Fibroblast of gingiva (primary cell): ENCODE results near the gene OLFML2A.
"Not testable (repeated sequence)": the region's sequence is repeated elsewhere in the genome, so short reads cannot be mapped to it uniquely, and the experiment has no call there.

Source experiments
- DNase-seq: peaks from one replicate; pipeline ENCODE4 v3.0.0-alpha.2; 2011; ENCODE audit warnings: low read depth

OLFML2A gene

DNA sequence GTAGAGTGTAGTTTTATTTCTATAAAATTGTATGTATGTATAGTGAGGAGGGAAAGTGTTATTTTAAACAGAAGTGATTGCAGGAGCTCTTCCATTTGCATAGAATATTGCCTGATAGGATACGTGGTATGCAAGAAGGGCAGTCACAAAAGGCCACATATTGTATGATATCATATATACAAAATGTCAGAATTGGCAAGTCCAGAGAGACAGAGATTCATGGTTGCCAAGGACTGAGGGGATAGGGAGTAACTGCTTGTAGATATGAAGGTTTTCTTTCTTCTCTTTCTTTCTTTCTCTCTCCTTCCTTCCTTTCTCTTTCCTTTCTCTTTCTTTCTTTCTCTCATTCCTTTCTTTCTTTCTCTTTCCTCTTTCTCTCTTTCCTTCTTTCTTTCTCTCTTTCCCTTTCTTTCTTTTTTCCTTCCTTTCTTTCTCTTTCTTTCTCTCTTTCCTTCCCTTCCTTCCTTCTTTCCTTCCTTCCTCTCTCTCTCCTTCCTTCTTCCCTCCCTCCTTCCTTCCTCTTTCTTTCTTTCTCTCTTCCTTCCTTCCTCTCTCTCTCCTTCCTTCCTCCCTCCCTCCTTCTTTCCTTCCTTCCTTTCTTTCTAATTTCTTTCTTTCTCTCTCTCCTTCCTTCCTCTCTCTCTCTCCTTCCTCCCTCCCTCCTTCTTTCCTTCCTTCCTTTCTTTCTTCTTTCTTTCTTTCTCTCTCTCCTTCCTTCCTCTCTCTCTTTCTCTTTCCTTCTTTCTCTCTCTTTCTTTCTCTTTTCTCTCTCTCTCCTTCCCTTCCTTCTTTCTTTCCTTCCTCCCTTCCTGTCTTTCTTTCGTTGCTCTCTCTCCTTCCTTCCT is 51.8 kb downstream of the OLFML2A start:
- no peak for DNase-seq

- no peak for DNase-seq
Measured at GRCh38 chr9:124829334-124829669, 52.4 kb downstream of the OLFML2A start.

DNA sequence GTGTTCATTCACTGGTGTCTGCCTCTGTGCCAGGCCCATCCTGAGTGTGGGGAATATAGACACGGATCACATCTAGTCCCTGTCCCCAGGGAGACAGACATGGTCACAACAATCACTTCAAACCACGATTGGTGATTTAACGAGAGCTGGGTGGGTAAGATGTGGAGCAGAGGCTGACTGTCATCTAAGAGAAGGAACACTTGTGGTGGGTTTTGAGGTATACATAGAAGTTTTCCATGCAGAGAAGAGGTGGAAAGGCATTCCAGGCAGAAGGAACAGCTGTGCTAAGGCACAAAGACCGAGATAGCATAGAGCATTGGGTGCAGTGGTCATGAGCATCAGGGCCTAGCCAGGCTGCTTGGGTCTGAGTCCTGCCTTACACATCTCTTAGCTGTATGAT is 53.7 kb downstream of the OLFML2A start:
- no peak for DNase-seq

GRCh38 chr9:124831642-124832364 is 54.9 kb downstream of the OLFML2A start:
- DNase-seq = no peak

DNA sequence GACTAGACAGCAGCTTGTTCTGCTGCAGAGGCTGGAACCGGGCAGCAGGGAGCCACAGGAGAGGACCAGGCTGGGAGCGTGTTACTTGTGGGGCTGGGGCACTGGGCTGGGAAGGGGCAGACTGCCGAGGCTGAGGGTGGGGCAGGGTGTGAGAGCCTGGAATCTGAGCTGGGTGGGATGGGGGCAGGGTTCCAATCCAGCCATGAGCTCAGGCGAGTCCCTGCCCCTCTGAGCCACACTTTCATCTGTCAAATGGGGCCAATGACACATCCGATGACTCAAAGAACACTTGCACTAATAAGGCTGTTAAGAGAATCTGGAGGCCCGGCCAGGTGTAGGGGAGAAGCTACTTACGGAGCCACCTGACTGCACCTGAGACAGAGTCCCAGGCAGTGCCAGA is 57.7 kb downstream of the OLFML2A start:
- no peak for DNase-seq

DNA sequence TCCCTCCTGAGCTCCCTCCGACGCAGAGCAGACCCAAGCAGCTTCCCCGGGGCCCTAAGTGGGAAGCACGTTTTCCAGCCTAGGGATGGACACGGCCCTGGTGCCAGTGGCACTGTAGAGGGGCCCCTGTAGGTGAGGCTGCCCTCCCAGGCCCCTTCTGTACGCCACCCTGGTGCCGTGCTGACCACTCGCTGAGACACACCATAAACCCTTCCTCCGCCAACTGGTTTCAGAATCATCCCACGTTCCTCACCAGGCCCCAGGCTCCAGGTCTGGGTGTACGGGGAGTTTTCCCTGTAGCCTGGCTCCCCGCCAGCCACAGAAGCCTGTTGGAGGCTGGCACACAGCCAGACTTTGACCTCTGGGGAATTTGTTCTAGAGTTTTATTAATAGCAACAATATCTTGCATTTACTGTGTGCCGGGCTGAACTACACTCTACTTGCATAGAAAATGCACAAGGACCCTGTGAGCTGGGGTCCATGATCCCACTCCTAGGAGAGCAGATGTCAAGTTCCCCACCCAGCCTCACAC is 58.2 kb downstream of the OLFML2A start:
- DNase-seq = peak; percentile 36

DNA sequence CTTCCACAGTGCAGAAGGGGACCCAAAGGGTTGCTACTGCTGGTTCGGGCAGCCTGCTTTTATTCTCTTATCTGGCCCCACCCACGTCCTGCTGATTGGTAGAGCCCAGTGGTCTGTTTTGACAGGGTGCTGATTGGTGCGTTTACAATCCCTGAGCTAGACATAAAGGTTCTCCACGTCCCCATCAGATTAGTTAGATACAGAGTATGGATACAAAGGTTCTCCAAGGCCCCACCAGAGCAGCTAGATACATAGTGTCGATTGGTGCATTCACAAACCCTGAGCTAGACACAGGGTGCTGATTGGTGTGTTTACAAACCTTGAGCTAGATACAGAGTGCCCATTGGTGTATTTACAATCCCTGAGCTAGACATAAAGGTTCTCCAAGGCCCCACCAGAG is 61.2 kb downstream of the OLFML2A start:
- not testable (repeated sequence) for DNase-seq

DNA sequence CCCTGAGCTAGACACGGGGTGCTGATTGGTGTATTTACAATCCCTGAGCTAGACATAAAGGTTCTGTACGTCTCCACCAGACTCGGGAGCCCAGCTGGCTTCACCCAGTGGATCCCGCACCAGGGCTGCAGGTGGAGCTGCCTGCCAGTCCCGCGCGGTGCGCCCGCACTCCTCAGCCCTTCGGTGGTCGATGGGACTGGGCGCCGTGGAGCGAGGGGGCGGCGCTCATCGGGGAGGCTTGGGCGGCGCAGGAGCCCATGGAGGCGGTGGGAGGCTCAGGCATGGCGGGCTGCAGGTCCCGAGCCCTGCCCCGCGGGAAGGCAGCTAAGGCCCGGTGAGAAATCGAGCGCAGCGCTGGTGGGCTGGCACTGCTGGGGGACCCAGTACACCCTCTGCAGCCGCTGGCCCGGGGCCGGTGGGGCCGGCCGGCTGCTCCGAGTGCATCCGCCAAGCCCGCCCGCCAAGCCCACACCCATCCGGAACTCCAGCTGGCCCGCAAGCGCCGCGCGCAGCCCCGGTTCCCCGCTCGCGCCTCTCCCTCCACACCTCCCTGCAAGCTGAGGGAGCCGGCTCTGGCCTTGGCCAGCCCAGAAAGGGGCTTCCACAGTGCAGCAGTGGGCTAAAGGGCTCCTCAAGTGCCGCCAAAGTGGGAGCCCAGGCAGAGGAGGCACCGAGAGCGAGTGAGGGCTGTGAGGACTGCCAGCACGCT is 61.8 kb downstream of the OLFML2A start:
- not testable (repeated sequence) for DNase-seq

DNA sequence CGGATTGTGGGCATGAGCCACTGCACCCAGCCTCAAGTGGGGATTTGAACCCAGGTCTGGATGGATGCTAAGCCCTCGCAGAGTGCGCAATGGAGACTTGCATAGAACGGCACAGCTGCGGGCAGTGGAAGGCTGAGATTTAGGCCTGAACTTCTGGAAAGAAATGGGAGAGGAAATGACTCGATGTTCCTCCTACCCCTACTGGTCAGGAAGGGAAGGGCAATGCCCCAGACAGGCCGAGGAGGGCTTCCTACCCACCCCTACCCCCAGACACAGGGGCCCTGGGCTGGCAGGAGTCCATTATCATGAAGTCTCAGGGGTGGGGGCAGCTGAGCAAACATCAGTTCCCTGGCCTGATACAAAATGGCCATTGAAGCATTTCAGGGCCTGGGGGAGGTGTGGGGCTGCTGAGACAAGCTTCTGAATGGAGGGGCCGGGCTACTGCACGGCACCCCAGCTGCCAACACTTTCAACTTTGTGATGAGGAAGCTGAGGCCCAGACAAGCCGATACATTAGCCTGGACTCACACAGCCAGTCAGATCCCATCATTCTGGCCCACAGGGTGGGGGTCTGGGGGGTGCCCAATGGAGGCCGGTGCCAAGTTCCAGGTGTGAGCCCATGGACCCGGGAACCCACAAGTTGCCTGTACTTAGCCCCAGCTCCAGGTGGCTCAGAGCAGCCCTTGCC is 62.8 kb downstream of the OLFML2A start:
- DNase-seq = no peak

- DNase-seq = no peak
Measured at GRCh38 chr9:124840300-124840833, 63.4 kb downstream of the OLFML2A start.

- no peak for DNase-seq
Measured at GRCh38 chr9:124841075-124841821, 64.3 kb downstream of the OLFML2A start.

DNA sequence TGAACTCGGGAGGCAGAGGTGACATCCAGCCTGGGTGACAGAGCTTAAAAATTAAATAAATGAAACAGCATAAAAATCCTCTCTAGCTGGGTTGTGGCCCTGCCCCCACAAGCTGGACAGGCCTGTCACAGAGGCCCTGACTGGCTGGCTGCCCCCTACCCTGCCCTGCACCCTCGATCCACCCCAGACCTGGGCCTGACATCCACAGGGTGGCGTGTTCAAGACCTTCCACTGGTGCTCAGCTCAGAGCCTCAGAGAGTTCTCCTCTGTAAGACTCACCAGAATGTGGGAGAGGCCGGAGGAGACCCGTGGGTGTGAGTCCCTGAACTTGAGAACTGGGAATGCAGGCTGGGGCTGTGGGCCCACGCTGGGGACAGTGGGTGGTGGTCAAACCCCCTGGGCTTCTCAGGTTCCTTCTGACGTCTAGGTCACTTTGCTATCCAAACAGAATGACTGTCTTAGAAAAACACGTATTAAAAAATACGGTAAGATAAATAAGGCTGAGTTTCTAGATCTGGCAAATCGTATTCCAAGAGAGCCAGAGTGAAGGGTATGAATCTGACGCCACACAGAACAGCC is 66.6 kb downstream of the OLFML2A start:
- no peak for DNase-seq

DNA sequence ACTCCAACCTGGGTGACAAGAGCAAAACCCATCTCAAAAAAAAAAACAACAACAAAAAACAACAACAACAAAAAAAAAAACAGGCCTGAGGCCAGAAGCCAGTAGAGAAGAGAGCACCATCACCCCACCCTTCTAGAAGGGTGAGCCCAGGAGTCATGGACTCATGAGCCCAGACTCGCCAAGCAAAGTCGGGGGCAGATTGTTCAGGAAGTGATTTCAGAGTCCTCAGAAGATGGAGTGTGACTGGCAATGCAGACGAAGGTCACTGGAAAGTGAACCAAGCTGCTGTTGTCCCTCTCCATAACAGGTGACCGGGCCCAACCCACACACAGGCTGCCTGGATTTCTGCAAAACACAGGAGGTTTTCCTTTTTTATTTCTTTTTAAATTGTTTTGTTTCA is 67.4 kb downstream of the OLFML2A start:
- no peak for DNase-seq

GRCh38 chr9:124846467-124846866 is 69.5 kb downstream of the OLFML2A start:
- not testable (repeated sequence) for DNase-seq

GRCh38 chr9:124846969-124847368 is 70.0 kb downstream of the OLFML2A start:
- no peak for DNase-seq

DNA sequence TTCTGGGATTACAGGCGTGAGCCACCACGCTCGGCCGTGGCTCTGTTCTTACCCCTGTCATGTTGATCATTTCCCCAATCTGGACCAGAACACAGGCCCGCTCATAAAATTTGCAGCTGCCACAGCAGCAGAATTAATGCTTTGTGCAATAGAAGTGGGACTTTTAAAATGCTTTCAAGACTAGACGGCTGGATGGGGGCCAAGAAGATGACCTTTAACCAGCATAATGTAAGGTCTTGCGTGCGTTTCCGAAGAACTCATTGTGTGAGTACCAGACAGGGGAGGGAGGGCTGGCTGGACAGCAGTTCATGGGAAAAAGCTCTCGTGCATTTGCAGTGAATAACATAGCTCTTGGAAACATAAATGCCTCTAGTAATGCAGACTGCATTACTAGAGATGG is 72.9 kb downstream of the OLFML2A start:
- peak; percentile 50 for DNase-seq

DNA sequence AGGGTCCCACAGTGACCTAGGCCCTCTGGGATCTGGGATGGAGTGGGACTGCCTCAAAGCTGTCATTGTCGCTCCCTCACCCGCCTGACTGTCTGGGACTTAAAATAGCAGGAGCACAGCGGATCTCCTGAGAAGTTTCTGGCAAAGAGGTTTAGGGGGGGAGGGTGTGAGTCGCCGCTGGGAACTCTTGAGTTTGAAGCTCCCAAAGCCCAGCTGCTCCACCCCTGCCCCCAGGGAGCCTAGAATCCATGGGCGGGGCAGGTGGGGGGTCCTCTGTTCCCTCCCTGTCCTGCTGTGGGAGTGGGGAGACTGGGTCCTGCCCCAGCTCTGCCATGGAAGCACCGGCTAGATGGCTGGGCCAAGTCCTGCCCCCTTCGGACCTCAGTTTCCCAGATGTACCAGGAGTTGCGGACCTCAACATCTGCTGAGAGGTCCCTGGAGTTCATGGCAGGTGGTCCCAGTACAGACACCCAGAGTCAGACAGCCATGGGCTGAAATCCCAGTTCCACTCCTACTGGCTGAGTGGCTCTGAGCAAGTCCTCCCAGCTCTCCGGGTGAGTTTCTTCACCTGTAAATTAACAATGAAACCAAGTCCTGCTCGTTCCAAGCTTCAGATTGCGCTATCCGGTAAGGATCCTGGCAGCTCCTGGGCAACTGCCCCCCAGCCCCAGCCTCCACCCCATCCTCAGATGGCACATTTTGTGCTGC is 75.3 kb downstream of the OLFML2A start:
- DNase-seq = no peak

DNA sequence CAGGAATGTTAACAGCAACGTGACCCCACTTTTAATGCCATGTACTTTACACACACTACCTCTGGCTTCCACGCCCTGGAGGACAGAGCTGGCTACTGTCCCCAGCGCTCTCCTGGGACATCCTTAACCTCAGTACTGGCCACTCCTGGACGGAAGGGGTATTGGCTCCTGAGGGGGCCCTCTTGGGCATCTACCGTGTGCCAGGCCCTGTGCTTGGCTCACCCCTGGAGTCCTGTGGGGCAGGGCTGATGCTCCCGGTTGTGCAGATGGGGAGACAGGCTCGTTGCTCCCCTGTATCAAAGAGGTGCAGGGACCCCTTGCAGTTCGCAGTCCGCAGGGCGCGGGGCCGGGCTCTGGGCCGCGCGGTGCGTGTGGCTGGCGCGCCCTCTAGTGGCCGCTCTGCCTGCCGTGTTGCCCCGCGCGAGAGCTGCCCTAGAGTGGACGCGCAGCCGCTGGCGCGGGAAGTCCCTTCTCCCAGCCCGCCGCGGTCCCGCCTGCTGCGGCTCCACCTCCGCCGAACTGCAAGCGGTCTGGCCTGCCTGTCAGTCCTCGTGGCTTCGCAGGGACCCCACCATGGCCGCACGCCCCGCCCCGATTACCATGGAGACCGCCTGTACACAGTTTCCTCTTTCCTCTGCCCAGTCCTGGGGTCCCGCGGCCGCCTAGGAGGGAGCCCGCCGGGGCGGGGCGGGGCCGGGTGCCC is 76.0 kb downstream of the OLFML2A start, which contains the start of gene WDR38:
TSS of gene WDR38 (plus strand) at position 632 of the 703 bp plus-strand sequence. CDS start 72 bp downstream, outside the sequence.
- DNase-seq = peak; percentile 58

GRCh38 chr9:124853605-124854143 is 76.7 kb downstream of the OLFML2A start:
- DNase-seq = no peak
